ENCODE measurements around the gene APOM.

APOM gene

GRCh38 chr6:31619805-31620585 is 35.7 kb upstream of the APOM start (continued):
- TF ChIP-seq POU6F1 (CRISPR knock-in tag; IDR thresholded peaks at IDR 0.05; ENCODE audit: borderline replicate concordance, low read depth) = no peak

DNA sequence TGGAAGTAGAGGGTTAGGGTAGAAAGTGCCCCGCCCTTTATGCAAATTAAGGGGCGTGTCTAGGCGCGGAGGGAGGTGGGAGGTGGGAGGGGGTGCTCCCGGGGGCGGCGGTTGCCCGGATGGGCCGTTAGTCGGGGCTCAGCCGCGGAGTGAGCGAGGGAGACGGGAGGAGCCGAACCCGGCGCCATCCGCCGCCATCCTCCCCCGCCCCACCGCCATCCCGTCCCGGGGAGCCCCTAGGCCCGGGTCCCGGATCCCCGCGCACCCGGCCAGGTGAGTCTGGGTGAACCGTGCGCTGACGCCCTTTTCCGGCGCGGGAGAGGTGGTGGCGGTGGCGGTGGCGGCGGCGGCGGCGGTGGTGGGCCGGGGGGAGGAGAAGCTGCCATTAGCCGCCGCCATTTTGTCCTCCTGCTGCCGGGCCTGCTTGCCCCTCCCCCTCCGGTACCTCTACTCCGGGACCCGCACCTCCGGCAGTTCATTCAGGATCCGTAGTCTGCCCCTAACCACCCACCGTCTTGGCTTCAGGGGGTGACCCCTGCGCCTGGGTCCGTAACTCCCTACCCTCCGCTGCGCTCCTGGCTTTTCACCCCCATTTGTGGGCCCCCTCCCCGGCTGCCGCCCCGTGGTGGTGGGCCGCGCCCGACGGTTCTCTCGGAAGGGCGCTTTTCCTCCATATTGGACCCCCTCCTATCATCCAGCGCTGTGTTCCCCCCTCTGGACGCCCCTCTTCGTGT is 34.9 kb upstream of the APOM start, which contains the start of gene PRRC2A:
TSS of gene PRRC2A (plus strand) at position 130 of the 734 bp plus-strand sequence. CDS start 2,075 bp downstream, outside the sequence.
- TF ChIP-seq OSR1 (CRISPR knock-in tag; IDR thresholded peaks at IDR 0.05) = no peak
- 0 out of 2 replicates have a peak, but pooled peaks have one; percentile 12 for TF ChIP-seq CSDC2 (CRISPR knock-in tag; IDR thresholded peaks at IDR 0.05)
- TF ChIP-seq ZFP30 (CRISPR knock-in tag; IDR thresholded peaks at IDR 0.05) = no peak
- no peak for TF ChIP-seq TCF4 (CRISPR knock-in tag; IDR thresholded peaks at IDR 0.05; ENCODE audit: borderline replicate concordance)
- no peak for TF ChIP-seq BACH2 (CRISPR knock-in tag; IDR thresholded peaks at IDR 0.05; ENCODE audit: borderline replicate concordance)
- no peak for TF ChIP-seq ZC3H10 (CRISPR knock-in tag; IDR thresholded peaks at IDR 0.05)
- peak; percentile 18; the same call in 1 of the 2 replicates for TF ChIP-seq GLIS3 (CRISPR knock-in tag; IDR thresholded peaks at IDR 0.05)
- no peak for TF ChIP-seq SNAI2 (CRISPR knock-in tag; IDR thresholded peaks at IDR 0.05)

DNA sequence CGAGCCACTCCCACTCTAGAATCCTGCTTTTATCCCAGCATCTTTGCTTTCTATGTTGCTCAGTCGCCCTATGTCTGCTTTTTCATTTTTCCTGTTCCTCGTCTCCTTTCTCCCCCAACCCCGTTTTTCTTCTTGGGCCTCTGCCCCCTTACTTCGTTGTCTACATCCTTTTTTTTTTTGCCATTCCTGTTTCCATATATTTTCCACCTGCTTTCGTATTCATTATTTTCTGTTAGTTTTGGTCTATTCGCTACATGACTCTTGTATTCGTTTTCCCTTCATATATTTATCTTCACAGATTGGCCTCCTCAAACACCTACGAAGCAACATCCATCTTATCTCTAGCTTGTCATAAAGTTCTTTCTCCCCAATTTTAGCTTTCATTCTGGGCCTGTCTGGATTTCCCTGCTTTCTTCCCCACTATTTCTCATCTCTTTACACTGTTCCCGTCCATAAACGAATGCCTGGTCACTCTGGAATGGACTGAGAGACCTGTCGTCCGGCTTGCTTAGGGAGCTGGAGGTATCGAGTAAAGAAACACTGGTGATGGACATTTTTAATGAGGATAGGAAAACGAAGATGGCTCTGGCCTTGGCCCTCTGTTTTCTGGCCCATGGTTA is 34.3 kb upstream of the APOM start:
- TF ChIP-seq ESRRG (CRISPR knock-in tag; IDR thresholded peaks at IDR 0.05) (no peak), PPARA (CRISPR knock-in tag; IDR thresholded peaks at IDR 0.05; ENCODE audit: borderline replicate concordance) (no peak), ZNF565 (CRISPR knock-in tag; conservative IDR thresholded peaks at IDR 0.05; ENCODE audit: low read depth) (no peak), ZFP3 (CRISPR knock-in tag; IDR thresholded peaks at IDR 0.05) (no peak), GLIS3 (CRISPR knock-in tag; IDR thresholded peaks at IDR 0.05) (no peak), ZNF8 (CRISPR knock-in tag; IDR thresholded peaks at IDR 0.05) (no peak), OSR1 (CRISPR knock-in tag; IDR thresholded peaks at IDR 0.05) (no peak), ZFP30 (CRISPR knock-in tag; IDR thresholded peaks at IDR 0.05) (no peak), ARNTL (CRISPR knock-in tag; IDR thresholded peaks at IDR 0.05; ENCODE audit: borderline replicate concordance, low read depth) (no peak), ZNF70 (CRISPR knock-in tag; IDR thresholded peaks at IDR 0.05) (no peak)
- ATAC-seq = no peak

More for the DNA sequence above, 34.9 kb upstream of the APOM start, which contains the start of gene PRRC2A:
- ATAC-seq = peak; percentile 80

DNA sequence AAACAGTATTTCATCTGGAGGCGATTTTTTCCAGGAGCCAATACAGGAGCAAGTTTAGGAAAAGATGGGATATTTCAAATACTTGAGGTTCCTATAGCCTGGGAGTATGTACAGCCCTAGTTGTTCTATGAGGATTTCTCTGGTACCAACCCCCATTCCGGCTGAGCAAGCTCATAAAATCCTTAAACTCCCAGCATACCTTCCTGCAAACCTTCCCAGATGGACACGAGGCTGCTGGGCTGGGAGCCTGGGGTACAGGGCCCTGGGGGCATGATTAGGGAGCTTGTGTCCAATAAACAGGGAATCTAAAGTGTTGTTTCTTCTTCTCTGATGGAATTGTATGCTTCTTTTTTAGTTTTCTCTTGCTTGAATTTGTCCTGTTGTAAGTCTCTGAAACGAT is 33.7 kb upstream of the APOM start:
- TF ChIP-seq ZC3H10 (CRISPR knock-in tag; IDR thresholded peaks at IDR 0.05) (no peak), PPARA (CRISPR knock-in tag; IDR thresholded peaks at IDR 0.05; ENCODE audit: borderline replicate concordance) (no peak), CREB5 (CRISPR knock-in tag; IDR thresholded peaks at IDR 0.05; ENCODE audit: low read depth) (no peak), ARNTL (CRISPR knock-in tag; IDR thresholded peaks at IDR 0.05; ENCODE audit: borderline replicate concordance, low read depth) (no peak), ESRRG (CRISPR knock-in tag; IDR thresholded peaks at IDR 0.05) (no peak), PATZ1 (CRISPR knock-in tag; IDR thresholded peaks at IDR 0.05; ENCODE audit: borderline replicate concordance) (no peak), ZNF70 (CRISPR knock-in tag; IDR thresholded peaks at IDR 0.05) (no peak), ZNF8 (CRISPR knock-in tag; IDR thresholded peaks at IDR 0.05) (no peak), POU6F1 (CRISPR knock-in tag; IDR thresholded peaks at IDR 0.05; ENCODE audit: borderline replicate concordance, low read depth) (no peak), CSRNP3 (CRISPR knock-in tag; IDR thresholded peaks at IDR 0.05) (no peak), TCF4 (CRISPR knock-in tag; IDR thresholded peaks at IDR 0.05; ENCODE audit: borderline replicate concordance) (no peak)
- no peak for ATAC-seq

Data from SK-N-SH treated with all-trans-retinoic acid at 6 μM for 48 hours (cell line).